EH (cell line): Measurements from ENCODE around the gene CASZ1.
A peak's percentile ranks its signal among the peaks of the same experiment; 100 is the strongest.

Experiments used
- DNase-seq: peaks from one replicate; pipeline ENCODE4 v3.0.0-alpha.2; 2015; ENCODE audit warnings: low read depth

The CASZ1 gene

GRCh38 chr1:10795276-10796021, 997 bp downstream of the CASZ1 start:
- DNase-seq = no peak

- DNase-seq = peak; percentile 31
These were observed 1.6 kb downstream of the CASZ1 start for GRCh38 chr1:10794724-10795275.

GRCh38 chr1:10793129-10793651, 3.3 kb downstream of the CASZ1 start:
- no peak for DNase-seq

- DNase-seq = no peak
These were observed 5.1 kb downstream of the CASZ1 start for GRCh38 chr1:10791105-10791951.

GRCh38 chr1:10789803-10790702, 6.4 kb downstream of the CASZ1 start:
- DNase-seq = no peak

- no peak for DNase-seq
These were observed 7.2 kb downstream of the CASZ1 start for GRCh38 chr1:10789047-10789791.

GRCh38 chr1:10788592-10789006, 7.8 kb downstream of the CASZ1 start:
- DNase-seq = peak; percentile 31

GRCh38 chr1:10787286-10787685, 9.2 kb downstream of the CASZ1 start:
- DNase-seq = no peak

- no peak for DNase-seq
These were observed 10.5 kb downstream of the CASZ1 start for GRCh38 chr1:10785728-10786638.

- DNase-seq = no peak
These were observed 11.3 kb downstream of the CASZ1 start for GRCh38 chr1:10784998-10785727.

- no peak for DNase-seq
These were observed 13.8 kb downstream of the CASZ1 start for GRCh38 chr1:10782491-10783244.

- no peak for DNase-seq
These were observed 15.3 kb downstream of the CASZ1 start for GRCh38 chr1:10781137-10781536.

- DNase-seq = no peak
These were observed 16.6 kb downstream of the CASZ1 start for GRCh38 chr1:10779841-10780240.

GRCh38 chr1:10779201-10779600, 17.2 kb downstream of the CASZ1 start:
- DNase-seq = no peak

- DNase-seq = no peak
These were observed 17.8 kb downstream of the CASZ1 start for GRCh38 chr1:10778640-10779039.

- DNase-seq = no peak
These were observed 18.5 kb downstream of the CASZ1 start for GRCh38 chr1:10777749-10778574.

GRCh38 chr1:10776190-10776905, 20.1 kb downstream of the CASZ1 start:
- no peak for DNase-seq
